SK-MEL-5 (cell line): ENCODE measurements around the gene KRTAP10-12. TPM values are rescaled to one million over a fixed set of nuclear protein-coding genes. Genes with fewer than 3 reads are reported as not detected.

Source experiments
- DNase-seq: peaks from one replicate; pipeline ENCODE4 v3.0.0-alpha.2; 2016; ENCODE audit warnings: low read depth, low spot score
- in situ Hi-C: cut with HindIII; loops from 2 replicates; pipeline ENCODE4 v1.10.0; 2016; ENCODE audit warnings: low sequenced_read_pairs, high pct_unique_total_duplicates, low pct_unique_long_range_greater_than_20kb
- total RNA-seq: library from RNA; depleted of rRNA; stranded (reverse); fragments of >200 nt; shearing (Covaris generic); gene quantifications from 2 replicates; pipeline ENCODE4 v1.2.3, GENCODE V29; 2014

Gene KRTAP10-12
- total RNA-seq, 1 experiment from 2014 or later: not detected

DNA sequence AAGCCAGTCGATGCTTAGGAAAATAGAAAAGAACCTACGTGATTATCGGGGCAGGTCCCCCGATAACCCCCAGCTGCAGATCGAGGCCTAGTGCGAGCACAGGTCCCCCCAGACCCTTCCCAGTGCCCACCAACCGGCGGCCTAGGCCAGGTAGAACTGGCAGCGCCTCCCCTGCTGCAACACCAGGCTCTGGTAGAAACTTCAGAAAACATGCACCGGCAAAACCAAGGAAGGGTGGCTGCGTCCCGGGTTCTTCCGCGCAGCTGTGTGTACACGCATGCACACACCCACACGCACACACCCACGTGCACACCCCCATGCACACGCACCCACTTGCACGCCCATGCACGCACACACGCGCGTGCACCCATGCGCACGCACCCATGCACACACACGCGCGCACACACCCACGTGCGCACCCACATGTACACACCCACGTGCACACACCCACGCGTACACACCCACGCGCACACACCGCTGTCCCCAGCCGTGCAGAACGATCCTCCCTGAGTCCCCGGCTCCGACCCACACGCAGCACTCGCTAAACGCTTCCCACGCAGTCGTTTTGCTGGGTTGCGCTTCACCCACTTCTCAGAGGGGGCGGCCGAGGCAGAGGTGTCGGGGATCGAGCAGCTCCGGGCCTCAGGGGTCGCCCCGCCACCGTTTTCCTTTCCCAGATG, 9.2 kb downstream of the KRTAP10-12 start:
- in situ Hi-C loops: no loop called here

GRCh38 chr21:44706706-44707581, 10.0 kb downstream of the KRTAP10-12 start:
- in situ Hi-C loops: no loop called here
- no peak for DNase-seq

More for the DNA sequence above, 9.2 kb downstream of the KRTAP10-12 start:
- no peak for DNase-seq

- no peak for DNase-seq
- in situ Hi-C loops: no loop called here
These were observed 11.4 kb downstream of the KRTAP10-12 start for GRCh38 chr21:44708213-44708865.

DNA sequence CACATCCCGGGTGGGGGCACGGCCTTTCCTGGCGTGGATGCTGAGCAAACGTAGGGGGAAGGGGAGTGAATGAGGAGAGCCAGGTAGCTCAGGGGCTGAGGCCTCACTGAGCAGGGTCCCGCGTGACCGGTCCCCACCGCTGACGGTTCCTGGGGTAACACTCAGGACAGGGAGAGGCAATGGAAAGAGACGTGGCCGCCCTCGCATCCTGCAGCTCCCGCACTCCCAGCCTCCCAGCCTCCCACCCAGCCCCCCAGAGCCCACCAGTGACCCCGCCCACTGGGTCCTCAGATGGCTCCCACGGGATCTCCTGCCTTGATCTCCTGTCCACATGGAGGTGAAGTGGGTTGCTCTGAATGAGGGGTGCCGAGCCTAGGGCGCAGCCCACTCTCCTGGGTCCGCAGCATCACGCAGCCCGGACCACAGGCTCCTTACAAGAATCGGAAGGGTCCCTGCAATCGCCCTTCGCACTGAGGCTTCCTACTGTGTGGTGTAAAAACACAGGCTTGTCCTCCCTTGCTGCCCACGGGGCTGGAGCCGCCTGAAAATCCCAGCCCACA, 12.0 kb downstream of the KRTAP10-12 start:
- DNase-seq: no peak
- in situ Hi-C loops: no loop called here

- in situ Hi-C loops: no loop called here
- DNase-seq: no peak
These were observed 12.7 kb downstream of the KRTAP10-12 start for GRCh38 chr21:44709426-44710293.

DNA sequence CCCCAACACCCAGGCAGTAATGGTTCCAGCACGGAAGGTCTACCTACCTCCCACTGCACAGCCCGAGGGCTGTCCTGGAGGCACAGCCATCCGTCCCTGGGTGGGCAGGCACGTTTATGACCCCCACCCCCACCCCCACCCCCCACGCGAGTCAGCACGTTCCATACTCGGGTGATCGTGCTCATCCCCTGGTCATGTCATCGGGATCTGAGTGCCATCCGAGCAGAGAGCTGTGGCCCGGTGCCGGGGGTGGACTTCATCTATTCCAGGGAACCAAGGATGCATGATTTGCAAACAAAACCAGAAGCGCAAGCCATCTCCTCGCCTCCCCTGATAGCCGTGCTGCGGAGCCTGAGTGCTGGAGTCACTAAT, 13.3 kb downstream of the KRTAP10-12 start:
- DNase-seq: no peak
- in situ Hi-C loops: no loop called here

- no peak for DNase-seq
These were observed 13.9 kb downstream of the KRTAP10-12 start for GRCh38 chr21:44710756-44711326.

DNA sequence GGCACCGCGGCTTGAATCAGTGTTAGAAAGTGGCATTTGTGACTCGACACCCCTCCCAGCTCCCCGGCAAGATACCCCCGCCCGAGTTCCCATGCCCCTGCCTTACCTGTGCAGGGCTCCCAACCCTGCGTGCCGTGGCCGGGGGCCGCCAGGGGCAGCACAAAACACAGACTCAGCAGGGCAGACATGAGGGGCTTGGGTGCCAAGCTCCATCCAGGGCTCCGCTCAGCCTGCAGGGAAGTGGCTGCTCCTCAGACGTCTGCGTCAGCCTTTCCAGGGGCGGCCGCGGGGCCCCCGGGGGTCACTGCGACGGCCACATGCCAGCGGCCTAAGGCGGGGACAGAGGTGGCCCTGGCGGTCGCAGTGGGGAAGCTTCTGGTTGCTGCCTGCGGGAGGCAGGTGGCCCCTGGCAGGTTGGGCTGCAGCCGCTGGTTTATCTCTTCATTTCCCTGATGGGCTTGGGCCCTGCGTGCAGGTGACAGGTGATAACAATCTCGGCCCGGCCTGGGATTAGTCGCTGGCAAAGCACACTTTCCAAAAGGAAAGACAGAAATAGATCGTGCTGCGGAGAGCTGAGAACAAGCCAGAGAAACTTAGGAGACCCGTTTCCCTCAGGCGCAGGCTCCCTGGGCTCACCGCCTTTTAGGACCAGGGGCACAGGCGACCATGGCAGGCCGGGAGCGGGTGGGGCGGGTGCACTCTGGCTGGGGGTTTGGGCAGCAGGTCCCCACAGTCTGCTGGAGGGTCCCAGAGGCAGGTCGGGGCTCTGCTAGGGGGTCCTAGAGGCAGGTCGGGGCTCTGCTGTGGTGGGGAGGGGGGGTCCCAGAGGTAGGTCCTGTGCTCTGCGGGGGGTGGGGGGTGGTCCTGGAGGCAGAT, 14.6 kb downstream of the KRTAP10-12 start, which contains the start of gene TSPEAR:
Gene TSPEAR, minus strand, starts transcription at position 246 of the 876 bp plus-strand sequence. Its CDS starts 58 bp downstream, at position 188.
- no peak for DNase-seq
- in situ Hi-C loops: no loop called here

More at GRCh38 chr21:44710756-44711326, 13.9 kb downstream of the KRTAP10-12 start:
- in situ Hi-C loops: no loop called here

- in situ Hi-C loops: no loop called here
- DNase-seq: no peak
These were observed 15.4 kb downstream of the KRTAP10-12 start for GRCh38 chr21:44712203-44713028.

GRCh38 chr21:44713130-44713529, 16.2 kb downstream of the KRTAP10-12 start:
- in situ Hi-C loops: no loop called here
- DNase-seq: no peak

DNA sequence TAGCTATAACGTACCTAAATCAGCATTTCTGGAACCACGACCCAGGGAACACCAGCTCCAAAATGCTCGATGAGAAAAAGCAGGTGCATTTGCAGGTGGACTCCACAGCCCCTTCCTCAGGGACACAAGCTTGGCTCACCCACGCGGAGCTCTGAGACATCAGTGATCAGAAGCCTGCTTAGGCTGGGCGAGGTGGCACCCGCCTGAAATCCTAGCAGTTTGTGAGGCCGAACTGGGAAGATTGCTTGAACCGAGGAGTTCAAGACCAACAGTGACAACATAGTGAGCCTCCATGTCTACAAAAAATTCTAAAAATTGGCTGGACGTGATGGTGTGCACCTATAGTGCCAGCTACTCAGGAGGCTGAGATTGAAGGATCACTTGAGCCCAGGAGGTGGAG, 16.9 kb downstream of the KRTAP10-12 start:
- DNase-seq: no peak
- in situ Hi-C loops: no loop called here

DNA sequence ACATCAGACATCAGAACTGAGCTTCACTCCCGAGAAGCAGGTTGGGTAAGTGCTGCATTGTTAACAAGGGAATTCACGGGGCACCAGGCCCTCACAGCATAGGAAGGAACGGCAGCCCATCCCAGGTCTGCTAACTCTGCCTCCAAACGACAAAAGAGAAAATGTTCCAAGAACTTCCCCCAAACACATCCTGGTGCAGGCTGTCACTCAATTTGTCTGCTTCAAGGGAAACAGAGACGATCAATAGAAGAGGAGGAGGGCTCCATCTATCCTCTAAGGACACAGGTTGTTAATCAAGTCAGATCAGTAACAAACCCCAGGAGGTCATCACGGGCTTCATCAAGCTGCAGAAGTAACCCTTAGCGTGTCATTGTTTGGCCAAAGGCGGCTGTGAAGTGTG, 17.9 kb downstream of the KRTAP10-12 start:
- in situ Hi-C loops: no loop called here
- no peak for DNase-seq

- DNase-seq: no peak
- in situ Hi-C loops: no loop called here
These were observed 20.0 kb downstream of the KRTAP10-12 start for GRCh38 chr21:44716984-44717383.

DNA sequence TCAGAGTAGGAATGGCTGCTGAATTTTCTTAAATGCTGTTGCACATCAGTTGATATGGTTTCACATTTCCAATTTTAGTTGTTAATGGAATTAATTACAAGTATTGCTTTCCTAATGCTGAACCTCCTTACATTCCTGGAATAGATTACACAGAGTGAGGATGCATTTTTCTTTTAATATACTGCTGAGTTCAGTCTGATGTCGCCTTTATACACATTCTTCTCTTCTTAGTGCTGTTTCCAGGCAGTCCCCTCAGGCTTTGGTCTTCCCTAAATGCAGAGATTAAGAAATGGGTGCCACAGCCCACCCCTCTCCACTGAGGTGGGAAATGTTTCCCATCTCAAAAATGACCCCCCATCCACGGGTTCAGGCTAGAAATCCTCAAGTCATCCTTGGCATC, 21.1 kb downstream of the KRTAP10-12 start:
- in situ Hi-C loops: no loop called here
- DNase-seq: no peak

GRCh38 chr21:44718571-44718970, 21.6 kb downstream of the KRTAP10-12 start:
- DNase-seq: no peak
- in situ Hi-C loops: no loop called here
